Activated CD4-positive, alpha-beta T cell treated with anti-CD3 and anti-CD28 coated beads for 24 hours (primary cell): ENCODE data around the gene FAS.
A peak's percentile ranks its signal among the peaks of the same experiment; 100 is the strongest.

Source experiments
- DNase-seq, 2 donors: peaks; one replicate each; pipeline ENCODE4 v3.0.0-alpha.2; 2020; ENCODE audit warnings: low read depth in 2 of 2

The FAS gene

DNA sequence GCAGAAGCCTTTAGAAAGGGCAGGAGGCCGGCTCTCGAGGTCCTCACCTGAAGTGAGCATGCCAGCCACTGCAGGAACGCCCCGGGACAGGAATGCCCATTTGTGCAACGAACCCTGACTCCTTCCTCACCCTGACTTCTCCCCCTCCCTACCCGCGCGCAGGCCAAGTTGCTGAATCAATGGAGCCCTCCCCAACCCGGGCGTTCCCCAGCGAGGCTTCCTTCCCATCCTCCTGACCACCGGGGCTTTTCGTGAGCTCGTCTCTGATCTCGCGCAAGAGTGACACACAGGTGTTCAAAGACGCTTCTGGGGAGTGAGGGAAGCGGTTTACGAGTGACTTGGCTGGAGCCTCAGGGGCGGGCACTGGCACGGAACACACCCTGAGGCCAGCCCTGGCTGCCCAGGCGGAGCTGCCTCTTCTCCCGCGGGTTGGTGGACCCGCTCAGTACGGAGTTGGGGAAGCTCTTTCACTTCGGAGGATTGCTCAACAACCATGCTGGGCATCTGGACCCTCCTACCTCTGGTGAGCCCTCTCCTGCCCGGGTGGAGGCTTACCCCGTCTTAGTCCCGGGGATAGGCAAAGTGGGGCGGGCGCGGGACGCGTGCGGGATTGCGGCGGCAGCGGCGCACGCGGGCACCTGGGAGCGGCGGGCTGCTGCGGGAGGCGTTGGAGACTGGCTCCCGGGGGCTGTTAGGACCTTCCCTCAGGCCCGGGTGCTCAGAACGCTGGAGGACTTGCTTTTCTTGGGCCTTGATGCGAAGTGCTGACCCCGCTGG is at the start of gene FAS:
TSS of gene FAS (plus strand) at position 415 of the 777 bp plus-strand sequence. CDS start at position 494, 79 bp downstream.
- peak; percentile 63 to 65 for DNase-seq

DNA sequence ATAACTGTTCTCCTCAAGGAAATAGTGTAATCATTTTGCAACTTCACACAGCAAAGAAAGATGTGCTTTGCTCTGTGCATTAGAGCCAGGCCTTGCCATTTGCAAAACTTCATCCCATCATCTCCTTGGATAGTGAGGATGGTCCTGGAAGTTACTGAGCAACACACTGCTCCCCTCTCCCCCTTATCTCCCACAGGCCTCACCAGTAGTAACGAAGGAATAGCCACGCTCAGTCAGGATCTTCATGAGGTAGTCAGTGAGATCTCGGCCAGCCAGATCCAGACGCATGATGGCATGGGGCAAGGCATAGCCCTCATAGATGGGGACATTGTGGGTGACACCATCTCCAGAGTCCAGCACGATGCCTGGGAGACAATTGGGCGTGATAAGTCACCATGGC is 49.6 kb upstream of the FAS start:
- no peak for DNase-seq

DNA sequence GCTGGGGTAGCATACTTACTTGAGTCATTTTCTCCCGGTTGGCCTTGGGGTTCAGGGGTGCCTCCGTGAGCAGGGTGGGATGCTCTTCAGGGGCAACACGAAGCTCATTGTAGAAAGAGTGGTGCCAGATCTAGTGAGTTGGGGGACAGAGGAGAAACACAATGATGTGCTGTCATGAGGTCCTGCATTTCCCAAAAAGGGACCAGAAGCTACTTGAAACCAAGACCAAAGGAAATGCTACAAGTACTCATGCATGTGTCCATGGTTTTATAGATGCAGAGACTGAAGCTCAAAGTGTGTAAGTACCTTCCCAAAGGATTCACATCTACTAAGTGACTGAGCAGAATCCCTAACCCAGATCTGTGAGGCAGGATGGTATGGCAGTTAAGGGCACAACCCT is 46.8 kb upstream of the FAS start:
- no peak for DNase-seq

DNA sequence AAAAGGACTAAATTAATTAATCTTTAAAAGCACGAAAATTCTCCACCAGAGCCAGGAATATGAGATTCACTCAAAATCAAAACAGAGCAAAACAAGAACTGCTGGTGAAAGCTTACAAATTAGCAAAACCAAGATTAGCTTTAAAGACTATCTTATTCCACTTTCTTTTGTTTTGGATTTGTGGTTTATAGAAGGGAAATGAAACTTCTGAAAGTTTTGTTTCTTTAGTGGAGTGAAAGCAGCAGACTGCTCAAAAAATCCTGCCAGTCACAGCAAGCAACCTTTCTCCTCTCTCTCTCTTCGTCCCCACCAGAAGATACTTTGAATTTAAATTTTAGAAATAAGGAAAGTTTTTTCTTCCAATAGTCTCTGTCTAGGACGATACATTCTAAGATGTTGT is 45.8 kb upstream of the FAS start:
- DNase-seq: no peak

DNA sequence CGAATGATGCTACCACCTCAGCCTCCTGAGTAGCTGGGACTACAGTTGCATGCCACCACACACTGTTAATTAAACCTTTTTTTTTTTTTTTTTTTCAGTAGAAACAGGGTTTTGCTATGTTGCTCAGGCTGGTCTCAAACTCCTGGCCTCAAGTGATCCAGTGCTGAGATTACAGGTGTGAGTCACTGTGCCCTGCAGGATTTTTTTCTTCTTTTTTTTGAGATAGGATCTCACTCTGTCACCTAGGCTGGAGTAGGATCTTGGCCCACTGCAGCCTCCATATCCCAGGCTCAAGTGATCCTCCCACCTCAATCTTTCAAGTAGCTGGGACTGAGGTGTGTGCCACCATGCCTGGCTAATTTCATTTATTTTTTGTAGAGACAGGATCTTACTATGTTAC is 44.4 kb upstream of the FAS start:
- DNase-seq: no peak

DNA sequence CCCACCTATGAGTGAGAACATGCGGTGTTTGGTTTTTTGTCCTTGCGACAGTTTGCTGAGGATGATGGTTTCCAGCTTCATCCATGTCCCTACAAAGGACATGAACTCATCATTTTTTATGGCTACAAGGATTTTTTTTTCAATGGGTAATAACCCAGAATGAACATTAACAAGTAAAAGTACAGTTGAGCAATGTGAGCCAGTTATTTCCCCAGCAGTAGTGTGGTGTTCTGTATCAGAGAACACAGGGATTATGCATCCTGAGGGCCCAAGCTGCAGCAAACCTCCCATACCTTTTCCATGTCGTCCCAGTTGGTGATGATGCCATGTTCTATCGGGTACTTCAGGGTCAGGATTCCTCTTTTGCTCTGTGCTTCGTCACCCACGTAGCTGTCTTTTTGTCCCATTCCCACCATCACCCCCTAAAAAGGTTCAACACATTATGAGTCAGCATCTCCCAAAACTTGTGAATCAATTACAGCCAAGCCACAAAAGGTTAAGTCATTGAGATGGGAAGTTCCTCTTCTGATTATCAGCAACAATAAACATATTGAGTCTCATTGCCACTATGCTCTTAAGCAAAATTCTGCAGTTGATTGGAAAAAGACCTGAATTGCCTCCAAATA is 43.5 kb upstream of the FAS start:
- DNase-seq: no peak

DNA sequence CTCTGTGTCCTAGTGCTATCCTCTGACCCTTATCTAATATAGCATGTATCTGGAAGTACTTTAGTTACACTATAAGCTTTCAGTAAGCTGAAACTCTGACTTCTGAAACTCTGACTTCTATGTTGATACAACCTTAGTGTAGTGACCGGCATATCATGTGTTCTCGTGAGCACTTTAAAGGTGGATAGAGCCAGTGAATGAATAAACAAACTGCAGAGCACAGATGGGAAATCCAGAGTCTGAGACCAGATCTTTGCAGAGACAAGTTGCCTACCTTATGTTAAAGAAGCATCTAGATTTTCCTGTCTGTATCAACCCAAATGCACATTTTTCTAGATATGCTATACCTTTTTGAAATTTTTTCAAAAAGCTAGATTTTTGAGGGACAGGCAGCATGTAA is 41.5 kb upstream of the FAS start:
- no peak for DNase-seq

DNA sequence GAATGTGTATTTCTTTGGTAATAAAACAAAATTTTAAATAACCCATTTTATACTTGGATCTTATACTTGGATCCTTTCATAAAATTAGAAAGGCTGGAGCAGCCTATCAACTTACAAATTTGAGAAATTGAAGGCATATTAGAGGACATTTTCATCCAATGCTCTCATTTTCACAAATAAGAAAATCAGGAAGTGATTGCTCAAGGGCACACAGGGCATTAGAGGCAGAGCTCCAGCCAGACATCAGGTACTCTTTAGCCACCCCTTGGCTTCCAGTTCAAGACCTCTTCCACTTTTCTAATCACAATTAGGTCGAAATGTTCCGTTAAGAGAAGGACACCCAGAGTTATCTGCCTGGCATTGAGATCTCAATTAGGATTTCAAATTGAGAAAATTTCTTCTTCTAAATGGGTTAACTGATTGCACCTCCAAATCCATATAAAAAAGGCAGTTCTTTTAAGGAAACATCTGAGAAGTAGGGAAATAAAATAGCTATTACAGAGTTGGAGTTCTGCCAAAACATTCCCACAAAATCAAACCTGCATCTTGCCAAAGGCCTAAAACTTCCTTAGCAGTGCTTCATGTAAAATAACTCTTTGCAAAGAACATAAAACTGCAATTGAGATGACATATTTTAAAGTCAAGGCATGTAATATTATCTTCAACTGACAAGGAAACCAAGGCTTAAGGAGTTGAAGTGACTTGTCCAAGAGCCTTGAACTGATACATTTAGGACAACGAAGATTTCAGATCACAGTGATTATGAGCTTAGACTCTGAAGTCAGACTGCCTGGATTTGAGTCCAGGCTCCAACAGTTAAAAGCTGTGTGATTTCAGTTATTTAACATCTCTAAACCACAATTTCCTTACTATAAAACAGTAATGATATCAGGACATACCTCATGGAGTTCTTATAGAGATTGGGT is 40.4 kb upstream of the FAS start:
- DNase-seq: no peak

DNA sequence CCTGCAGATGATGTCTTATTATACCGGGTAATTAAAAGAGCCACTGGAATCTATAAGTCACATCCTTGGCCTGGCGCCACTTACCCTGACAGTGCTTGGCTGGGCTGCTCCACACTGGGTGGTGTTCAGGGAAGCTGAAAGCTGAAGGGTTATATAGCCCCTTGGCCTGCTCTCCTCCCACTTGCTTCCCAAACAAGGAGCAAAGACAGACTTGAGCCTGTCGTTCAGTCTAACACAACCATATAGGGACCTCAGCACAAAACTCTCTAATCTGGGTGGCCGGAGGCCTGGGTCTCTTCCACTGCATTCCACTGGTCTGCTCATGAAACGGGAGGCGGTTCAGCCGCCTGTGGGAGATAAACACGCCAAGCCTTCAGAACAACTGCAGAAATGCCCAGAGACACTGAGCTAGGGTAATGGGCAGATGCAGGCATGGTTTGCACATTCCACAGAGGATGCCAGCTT is 37.9 kb upstream of the FAS start, which contains the start of gene ACTA2:
TSS of gene ACTA2 (minus strand) at position 127 of the 465 bp plus-strand sequence. CDS start 3,843 bp downstream, outside the sequence.
- no peak for DNase-seq

DNA sequence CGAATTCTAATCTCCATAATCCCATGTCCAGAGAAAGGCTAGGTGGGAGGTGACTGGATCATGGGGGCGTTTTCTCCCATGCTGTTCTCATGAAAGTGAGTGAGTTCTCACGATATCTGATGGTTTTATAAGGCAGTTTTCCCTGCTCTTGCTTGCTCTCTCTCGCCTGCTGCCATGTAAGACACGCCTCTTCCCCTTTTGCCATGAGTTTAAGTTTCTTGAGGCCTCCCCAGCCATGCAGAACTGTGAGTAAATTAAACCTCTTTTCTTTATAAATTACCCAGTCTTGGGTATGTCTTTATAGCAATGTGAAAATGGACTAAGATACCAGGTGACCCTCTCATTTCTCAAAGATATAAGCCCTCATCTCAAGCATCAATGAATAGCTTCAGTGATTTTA is 36.9 kb upstream of the FAS start:
- DNase-seq: no peak

DNA sequence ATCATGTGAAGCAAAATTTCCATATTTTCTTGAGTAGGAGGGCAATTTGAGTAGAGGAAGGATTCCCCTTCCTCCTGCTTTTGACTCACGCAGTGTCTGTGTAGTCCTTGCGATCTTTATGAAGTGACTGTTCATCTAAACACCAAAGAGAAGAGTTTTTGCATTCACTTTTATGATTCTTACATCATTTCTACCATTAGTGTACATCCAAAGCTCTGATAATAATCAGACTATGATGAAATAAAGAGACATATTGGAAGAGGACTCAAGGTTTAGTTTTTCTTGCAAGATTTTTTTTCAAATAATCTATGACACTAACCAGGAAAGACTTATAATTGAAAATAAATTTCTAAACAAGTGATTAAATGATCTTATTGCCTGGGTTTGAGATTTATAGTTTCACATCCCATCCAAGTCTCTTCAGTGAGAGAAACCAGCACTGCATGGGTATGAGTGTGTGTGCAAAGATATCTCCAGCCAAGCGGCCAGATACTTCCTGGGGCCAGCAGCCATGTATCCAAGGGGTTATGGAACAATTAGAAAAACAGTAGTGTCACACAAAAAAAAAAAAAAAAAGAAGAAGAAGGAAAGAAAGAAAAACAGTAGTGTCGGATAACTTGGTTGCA is 36.0 kb upstream of the FAS start:
- DNase-seq: no peak

DNA sequence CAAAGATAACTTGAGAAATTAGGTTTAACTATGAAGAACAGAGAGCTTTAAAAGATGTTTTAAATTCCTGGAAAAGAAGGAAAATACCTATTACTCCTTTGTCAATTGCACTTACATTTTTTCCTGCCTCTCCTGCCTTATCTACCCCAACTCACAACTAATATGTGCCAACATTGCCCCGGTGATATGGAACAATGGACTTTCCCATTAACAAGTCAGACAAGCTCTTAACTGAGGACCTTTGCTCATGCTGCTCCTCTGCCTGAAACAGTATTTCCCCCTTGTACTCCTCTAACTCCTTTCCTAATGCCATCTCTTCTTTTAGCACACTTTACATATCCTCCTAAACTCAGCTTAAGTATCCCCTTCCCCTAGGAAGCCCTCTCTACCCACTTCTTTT is 33.2 kb upstream of the FAS start:
- DNase-seq: no peak

DNA sequence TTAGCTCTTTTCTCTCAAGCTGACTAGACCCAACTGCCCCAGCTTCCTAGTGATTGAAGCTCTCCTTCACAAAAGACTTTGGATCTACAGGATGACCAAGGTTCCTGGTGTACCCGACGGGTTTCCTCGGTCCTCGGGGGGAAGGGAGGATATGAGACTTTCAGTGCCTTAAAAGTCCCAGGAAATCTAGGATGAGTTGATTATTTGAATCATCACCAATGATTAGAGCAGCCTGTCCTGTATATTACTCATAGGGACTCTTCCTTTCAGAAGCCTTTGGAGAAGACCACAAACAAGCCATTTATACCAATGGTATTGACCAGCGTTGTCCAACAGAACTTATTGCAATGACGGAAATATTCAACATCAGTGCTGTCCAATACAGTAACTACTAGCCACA is 31.9 kb upstream of the FAS start:
- no peak for DNase-seq

DNA sequence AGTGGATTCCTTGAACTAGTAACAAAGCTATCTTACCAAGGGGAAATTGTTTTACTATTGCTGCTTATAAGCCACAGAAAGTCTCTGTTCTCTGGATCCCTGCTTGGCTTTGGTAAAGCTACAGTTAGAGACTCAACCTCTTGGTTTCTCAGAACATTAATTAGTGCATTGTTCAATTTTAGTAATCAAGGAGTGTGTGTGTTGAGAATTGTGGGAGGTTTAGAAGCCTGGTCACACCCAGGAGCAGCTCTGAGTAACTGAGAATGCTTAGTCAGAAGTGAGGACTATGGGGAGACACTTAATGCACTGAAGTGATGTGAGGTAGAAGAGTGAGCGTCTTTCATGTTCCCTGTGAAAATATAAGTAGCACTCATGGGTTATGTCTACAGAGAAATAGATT is 29.8 kb upstream of the FAS start:
- no peak for DNase-seq

DNA sequence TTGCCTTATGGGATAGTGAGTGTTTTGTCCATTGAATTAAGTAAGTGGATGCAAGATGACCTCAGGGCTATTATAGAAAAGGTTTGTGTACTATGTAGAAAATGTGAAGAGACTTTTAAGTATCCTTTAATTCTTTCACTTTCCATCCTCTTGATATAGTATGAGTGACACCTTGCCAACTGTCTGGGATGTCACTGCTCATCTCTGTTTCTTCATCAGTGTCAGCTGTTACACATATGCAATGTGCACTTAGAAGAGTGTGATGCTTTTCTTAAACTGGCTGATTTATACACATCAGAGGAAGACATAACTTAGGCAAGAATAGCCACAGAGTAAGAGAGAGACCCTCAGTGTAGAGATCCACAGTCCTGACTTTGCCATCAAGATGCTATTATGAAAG is 29.3 kb upstream of the FAS start:
- DNase-seq: no peak

DNA sequence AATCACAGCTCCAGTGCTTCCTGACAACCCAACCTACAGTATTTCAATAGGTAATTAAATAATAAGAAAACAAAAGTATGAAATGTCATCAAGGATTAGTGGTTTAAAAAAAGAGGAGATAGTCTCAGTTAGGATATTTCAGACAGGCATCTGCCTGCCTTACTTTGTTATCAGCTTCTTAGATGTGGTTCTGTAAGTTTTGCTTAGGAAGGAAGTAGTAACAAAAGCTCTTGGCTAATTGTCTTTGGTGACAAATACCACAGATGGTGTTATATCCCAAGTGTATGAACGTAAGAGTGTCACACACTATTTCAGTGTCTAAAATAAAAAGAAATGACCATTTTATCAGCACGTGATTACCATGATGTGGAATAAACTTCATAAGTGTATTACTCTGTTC is 28.3 kb upstream of the FAS start:
- no peak for DNase-seq

DNA sequence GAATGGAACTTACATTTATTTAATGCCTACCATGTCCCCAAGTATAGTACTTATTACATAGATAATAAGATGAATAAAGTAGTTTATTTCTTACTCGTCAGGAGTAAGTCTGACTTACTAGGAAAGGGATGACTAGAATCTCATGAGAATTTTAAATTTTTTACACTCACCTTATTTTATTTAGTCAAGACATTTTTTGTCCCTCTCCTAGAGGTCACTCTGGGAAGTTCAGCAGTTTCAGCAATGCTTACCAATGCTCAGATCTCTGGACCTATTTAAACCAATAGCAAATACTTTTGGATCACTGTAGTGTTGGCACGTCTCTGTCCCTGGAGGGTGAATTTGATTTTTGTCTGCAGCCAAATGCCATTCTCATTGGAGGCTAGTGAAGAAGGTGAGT is 27.3 kb upstream of the FAS start:
- DNase-seq: no peak

DNA sequence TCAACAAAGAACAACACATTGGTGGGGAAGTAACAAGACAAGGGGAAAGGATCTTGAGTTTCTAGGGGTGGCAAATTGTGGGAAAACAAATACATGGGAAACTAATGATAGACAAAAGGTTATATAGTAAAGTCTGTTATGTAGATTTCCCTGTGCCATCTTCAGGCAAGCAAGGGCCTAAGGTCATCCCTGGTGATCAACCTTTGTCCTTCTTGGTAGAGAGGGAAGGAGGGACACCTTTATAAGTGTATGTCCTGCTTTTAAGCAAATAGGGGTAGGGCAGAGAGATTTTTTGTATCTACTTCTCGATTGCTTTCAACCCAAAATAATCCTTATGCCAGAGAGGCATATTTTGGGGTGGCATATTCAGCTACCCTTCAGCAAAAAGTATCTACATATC is 26.2 kb upstream of the FAS start:
- DNase-seq: no peak

DNA sequence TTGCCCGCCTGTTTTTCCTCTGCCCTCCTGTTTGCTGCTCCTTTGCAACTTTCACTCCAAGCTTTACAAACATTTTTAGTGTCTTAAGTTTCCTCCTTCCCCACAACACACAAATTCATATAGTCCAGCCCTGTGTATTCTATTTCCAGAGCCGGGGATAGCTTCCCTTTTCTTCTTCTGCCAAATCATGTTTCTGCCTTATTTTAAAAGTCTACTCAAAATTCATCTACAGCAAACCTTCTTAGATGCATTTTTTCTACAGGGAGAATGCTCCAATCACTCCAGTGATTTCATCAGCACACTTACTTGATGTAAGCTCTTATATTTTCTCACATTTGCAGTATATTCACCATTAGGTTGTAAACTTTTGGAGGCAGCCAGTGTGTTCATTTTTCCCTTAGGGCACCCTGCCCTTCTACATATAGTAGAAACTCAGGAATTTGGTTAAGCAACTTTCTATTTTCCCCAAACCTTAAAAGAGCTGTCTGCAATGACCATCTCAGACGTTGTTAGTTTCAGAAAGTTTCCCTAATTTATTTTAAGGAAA is 25.7 kb upstream of the FAS start:
- DNase-seq: no peak

DNA sequence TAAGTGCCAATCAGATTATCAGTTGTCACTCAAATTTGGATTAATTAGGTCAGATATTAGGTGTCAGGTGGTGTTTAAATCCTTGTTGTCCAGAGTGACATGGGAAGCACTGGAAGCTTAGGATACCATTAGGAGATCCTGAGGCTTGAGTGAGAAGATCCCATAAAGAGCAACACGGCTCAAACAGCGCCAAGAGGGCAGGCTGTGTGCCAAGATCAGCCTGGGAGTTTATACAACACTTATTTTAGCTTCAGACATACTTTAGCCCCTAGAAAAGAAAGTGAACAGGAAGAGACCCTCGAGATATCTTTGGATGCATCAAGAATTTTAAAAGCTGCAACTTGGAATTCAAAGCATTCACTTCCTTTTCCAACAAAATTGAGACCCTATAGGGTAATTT is 23.8 kb upstream of the FAS start:
- DNase-seq: no peak

DNA sequence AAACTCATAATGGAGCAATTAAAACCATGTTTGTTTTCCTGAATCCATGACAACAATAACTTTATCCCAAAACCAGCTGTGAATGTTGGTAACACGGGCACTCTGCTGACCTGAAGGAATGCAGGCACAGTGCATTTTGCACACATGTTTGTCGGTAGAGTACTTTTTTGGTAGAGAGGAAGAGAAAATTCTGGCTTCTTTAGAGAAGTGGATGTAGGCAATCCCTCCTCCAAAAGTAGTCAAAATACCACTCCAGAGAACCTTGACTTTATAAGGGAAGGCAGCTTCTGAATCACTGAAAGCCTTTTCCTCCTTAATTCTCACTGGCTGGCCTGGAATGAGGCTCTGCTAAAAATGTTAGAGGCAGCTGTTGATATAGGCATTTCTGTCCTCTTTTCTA is 22.2 kb upstream of the FAS start:
- DNase-seq: no peak
